ENCODE data around the gene LSM7.

The LSM7 gene

GRCh38 chr19:2359992-2360685 is 31.8 kb upstream of the LSM7 start, which contains the start of gene TMPRSS9:
TMPRSS9 (plus strand) TSS chr19:2360265; CDS start chr19:2389786, 29,521 bp downstream.
- no peak within 1 kb of the TSS for H3K27ac ChIP-seq
- no peak for TF ChIP-seq CTCF (conservative IDR thresholded peaks at IDR 0.05)

GRCh38 chr19:2358548-2359173 is 30.3 kb upstream of the LSM7 start:
- no peak for TF ChIP-seq CTCF (conservative IDR thresholded peaks at IDR 0.05)

GRCh38 chr19:2357279-2358206 is 29.2 kb upstream of the LSM7 start:
- H3K27ac ChIP-seq: no peak overlapping the region
- no peak for TF ChIP-seq CTCF (conservative IDR thresholded peaks at IDR 0.05)

More at GRCh38 chr19:2358548-2359173, 30.3 kb upstream of the LSM7 start:
- H3K27ac ChIP-seq: no peak overlapping the region

- no peak for TF ChIP-seq CTCF (conservative IDR thresholded peaks at IDR 0.05)
Observed at GRCh38 chr19:2356036-2356646, 27.8 kb upstream of the LSM7 start.

GRCh38 chr19:2355168-2356035 is 27.0 kb upstream of the LSM7 start:
- H3K27ac ChIP-seq: no peak overlapping the region
- no peak for TF ChIP-seq CTCF (conservative IDR thresholded peaks at IDR 0.05)

More at GRCh38 chr19:2356036-2356646, 27.8 kb upstream of the LSM7 start:
- H3K27ac ChIP-seq: no peak overlapping the region

- H3K27ac ChIP-seq: no peak overlapping the region
- TF ChIP-seq CTCF (conservative IDR thresholded peaks at IDR 0.05): no peak
Observed at GRCh38 chr19:2354670-2355069, 26.3 kb upstream of the LSM7 start.

Data from VCaP (cell line).